ENCODE measurements around the gene CDK19. TPM values are rescaled to one million over a fixed set of nuclear protein-coding genes. Genes with fewer than 3 reads are reported as not detected.

Gene CDK19
- total RNA-seq, 1 experiment from 2014 or later, result 7.0 TPM

GRCh38 chr6:110831405-110831804, 16.1 kb upstream of the CDK19 start:
- H2AFZ ChIP-seq (ENCODE audit: low read length), result no peak overlapping the region
- H4K20me1 ChIP-seq (ENCODE audit: control insufficient read depth, insufficient read depth, insufficient read length), result no peaks in the 10 kb centered on the region
- no peak overlapping the region for H2BK120ac ChIP-seq (ENCODE audit: low read depth, low read length, poor library complexity, severe bottlenecking)
- no peak overlapping the region for H2BK20ac ChIP-seq (ENCODE audit: low read depth, low read length, poor library complexity, severe bottlenecking)
- H3K23ac ChIP-seq (ENCODE audit: insufficient read length, low read depth, low read length), result no peak overlapping the region
- no peak overlapping the region for H3K27ac ChIP-seq (ENCODE audit: insufficient read length, low read depth, low read length)
- no peaks in the 10 kb centered on the region for H3K23me2 ChIP-seq (ENCODE audit: insufficient read length, low read depth, low read length, poor library complexity, severe bottlenecking)
- no peak overlapping the region for H3K4me2 ChIP-seq (ENCODE audit: insufficient read depth, insufficient read length, low read length)
- H3K9me3 ChIP-seq (ENCODE audit: control insufficient read depth, low read depth, low read length), result no peaks in the 10 kb centered on the region
- H4K91ac ChIP-seq (ENCODE audit: insufficient read length, low read depth, low read length), result no peak overlapping the region
- H3K56ac ChIP-seq (ENCODE audit: insufficient read length, low read depth, low read length), result no peak overlapping the region
- no peak overlapping the region for H3T11ph ChIP-seq (ENCODE audit: low read length)
- no peak overlapping the region for H3K18ac ChIP-seq (ENCODE audit: insufficient read length, low read depth, low read length)
- DNase-seq, result no peak
- H2AK5ac ChIP-seq (ENCODE audit: insufficient read length, low read length), result no peak overlapping the region
- no peaks in the 10 kb centered on the region for H3K36me3 Mint-ChIP-seq (ENCODE audit: insufficient read depth in 1 of 3, low read depth in 3 of 3)
- TF ChIP-seq CTCF (conservative IDR thresholded peaks at IDR 0.05), result no peak
- WGBS (ENCODE audit: extremely low coverage, insufficient read length, low lambda C conversion rate), result no CpG with 5 or more reads among the region's 6 CpGs
- no peaks in the 10 kb centered on the region for H3K79me1 ChIP-seq (ENCODE audit: insufficient read depth, low read depth, low read length, poor library complexity, severe bottlenecking)
- H2BK15ac ChIP-seq (ENCODE audit: low read depth, low read length), result no peak overlapping the region
- no peak overlapping the region for H4K8ac ChIP-seq (replicated peaks; ENCODE audit: insufficient read length, low read depth, low read length)
- H3K4me3 Mint-ChIP-seq, result no peak overlapping the region
- no peak overlapping the region for H3K27ac Mint-ChIP-seq
- H3K4me1 Mint-ChIP-seq, result no peaks in the 10 kb centered on the region
- H3K4ac ChIP-seq (ENCODE audit: low read depth, low read length), result no peak overlapping the region
- H2BK12ac ChIP-seq (ENCODE audit: insufficient read length, low read depth, low read length), result no peak overlapping the region
- no peaks in the 10 kb centered on the region for H3K79me2 ChIP-seq (ENCODE audit: insufficient read depth, low read length)
- H3K4me1 ChIP-seq (ENCODE audit: insufficient read depth, low read length), result no peaks in the 10 kb centered on the region
- H3K14ac ChIP-seq (ENCODE audit: insufficient read depth, low read length), result no peak overlapping the region
- no peaks in the 10 kb centered on the region for H3K27me3 Mint-ChIP-seq (ENCODE audit: low read depth)
- H3K9ac ChIP-seq (ENCODE audit: extremely low read depth, insufficient read length, low read length), result no peak overlapping the region
- H4K5ac ChIP-seq (ENCODE audit: insufficient read length, low read depth, low read length), result no peak overlapping the region
- H3K27me3 ChIP-seq (ENCODE audit: insufficient read depth, low read length), result no peaks in the 10 kb centered on the region
- H2BK5ac ChIP-seq (ENCODE audit: insufficient read length, low read length), result no peak overlapping the region
- no peaks in the 10 kb centered on the region for H3K9me3 Mint-ChIP-seq

Measured in H9 (cell line).